HG03159 (cell line): ENCODE results near the gene F12.

Source experiments
- ATAC-seq: cut with Tn5 transposase; IDR thresholded peaks from one replicate; pipeline ENCODE4 v1.9.1; 2021; ENCODE audit warnings: mild to moderate bottlenecking, moderate library complexity; ENCODE audit not compliant: unreplicated experiment

F12 gene

DNA sequence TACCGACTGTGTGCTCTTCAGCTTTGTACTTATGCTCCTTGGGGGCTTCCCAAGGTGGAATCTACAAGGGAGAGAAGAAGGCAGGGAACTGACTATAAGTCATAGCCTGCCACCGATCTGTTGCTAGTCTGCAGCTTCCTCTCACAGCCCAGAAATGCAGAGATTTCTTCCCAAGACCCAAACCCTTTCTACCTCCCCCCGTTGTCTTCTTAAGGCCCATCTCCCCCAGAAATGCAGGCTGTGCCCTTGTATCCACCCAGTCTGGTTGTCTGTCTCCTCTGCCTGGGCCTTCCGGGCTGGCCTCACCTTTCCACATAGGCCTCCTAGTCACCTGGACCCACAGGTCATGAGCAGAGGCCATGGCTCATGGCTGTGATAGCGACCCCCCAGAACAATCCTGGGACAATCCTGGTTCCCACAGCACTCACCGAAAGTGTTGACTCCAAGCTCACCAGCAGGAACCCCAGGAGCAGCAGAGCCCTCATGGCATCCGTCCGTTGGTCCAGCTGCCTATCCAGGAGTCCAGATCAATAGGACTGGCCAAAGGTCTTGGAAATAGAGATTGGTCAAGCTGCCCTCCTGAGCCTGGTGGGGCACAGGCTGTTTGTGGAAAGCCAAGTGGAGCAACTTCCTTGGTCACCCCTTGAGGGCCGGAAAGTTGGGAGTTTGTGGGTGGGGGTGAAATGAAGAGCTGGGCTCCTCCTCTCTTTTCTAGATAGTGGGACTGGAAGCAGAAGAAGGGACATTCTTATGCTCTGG lies at the start of gene F12:
Gene F12 (minus strand): TSS at position 522 of the 759 bp plus-strand sequence. CDS start 37 bp downstream, at position 485.
- no peak for ATAC-seq

DNA sequence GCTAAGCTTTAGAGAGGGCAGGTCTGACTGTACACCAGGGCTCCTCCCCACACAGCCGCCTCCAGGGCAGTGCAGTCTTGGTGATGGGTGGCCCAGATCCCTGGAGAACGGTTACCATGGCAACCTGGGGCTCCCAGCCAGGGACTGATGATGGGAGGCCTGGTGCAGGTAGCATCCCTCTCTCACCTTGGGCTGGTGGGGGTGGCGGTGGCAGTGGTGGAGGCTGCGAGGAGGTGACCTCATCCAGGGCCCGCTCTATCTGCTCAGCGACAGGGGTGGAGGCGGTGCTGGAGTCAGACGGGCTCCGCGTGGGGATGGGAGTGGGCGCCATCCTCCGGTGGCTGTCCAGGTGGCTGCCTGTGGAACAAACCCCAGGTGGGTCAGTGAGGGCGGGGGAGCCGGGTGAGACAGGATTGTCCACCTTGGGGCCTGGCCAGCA lies 49.6 kb upstream of the F12 start:
- no peak for ATAC-seq

DNA sequence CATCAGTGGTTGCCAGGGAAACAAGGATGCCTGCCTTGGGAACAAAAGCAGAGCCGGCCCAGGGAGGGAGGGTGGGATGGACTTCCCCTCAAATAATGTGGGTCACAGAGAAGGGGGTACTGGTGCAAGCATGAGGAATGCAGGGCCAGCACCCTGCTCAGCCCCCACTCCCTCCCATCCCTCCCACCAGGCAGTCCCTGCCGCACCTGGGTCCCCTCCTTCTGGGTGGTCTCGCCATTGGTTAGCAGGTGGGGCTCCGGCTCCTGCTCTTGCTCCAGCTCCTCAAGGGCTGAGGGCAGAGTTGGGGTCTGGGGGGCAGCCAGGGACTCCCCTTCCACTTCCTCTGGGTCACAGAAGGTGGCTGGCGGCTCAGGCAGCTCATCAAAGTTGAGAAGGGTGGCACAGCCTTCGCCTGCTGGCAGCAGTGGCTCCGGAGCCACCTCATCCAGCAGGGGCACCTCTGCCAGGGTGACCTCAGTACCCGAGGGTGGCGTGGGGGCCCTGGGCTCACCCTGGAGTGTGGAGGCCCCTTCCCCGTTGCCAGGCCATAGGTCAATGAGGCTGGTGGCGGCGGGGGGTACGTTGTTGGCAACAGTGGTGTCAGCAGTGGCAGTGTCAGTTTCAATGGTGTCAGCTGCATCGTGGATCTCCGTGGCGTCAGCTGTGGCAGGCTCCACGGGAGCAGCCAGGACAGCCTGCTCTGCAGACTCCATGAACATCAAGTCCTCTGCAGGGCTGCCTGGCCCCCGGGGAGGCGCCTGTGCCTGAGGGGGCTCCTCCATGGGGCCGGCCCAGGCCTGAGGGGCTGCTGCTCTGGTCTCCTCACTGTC lies 48.7 kb upstream of the F12 start:
- ATAC-seq = no peak

DNA sequence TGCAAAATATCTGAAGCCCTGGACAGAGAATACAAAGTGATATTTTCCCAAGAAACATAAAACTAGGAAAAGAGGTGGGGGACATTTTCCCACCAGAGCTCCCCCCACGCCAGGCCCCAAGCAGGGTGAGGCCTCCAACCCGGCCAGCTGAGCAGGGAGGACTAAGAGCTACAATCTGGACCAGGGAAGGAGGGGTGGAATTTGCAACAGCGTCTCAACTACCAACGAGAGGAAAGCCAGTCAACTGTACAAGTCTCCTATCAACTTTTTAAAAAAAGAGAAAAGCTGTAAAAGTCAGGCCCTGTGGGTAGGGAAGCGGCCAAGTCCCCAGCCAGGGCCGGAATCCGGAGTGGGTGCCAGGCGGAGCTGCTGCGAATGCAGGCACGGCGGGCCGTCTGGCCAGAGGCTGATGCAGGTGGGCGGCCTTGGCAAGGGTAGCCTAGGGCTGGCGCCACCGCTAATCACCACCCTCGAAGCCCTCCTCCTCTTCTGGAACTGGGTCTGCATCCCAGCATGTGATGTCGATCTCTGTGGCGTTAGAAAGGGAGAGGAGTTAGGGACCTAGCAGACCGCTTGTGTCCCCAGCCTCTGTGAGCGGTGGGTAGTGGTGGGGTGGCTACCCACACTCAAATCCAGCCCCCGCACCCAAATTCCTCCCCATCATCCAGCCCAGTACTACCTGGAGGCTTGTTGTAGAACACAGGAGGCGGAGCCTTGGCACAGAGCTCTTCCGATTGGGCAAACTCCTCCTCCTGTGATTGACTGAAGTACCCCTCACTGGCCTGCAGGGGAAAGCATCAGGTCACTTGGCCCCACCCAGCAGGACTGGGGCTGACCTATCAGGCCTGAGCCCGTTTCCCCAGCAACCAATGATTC lies 47.9 kb upstream of the F12 start:
- peak; percentile 43 for ATAC-seq

DNA sequence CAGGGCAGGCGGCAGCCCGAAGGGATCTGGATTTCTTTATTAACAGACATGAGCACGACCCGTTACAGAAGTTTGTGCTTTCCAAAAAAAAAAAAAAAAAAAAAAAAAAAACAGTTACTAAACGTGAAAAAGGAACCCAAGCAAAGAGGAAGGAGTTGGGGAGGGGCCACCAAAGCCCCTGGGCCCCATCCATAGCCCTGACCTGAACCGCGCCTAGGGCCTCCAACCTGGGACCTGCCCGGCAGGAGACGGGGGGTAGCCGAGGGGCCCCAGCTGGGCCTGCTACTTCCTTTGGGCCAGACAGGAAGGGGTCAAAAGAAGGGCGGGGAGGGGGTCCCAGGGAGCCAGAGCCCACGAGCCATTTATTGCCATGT lies 47.2 kb upstream of the F12 start:
- no peak for ATAC-seq

DNA sequence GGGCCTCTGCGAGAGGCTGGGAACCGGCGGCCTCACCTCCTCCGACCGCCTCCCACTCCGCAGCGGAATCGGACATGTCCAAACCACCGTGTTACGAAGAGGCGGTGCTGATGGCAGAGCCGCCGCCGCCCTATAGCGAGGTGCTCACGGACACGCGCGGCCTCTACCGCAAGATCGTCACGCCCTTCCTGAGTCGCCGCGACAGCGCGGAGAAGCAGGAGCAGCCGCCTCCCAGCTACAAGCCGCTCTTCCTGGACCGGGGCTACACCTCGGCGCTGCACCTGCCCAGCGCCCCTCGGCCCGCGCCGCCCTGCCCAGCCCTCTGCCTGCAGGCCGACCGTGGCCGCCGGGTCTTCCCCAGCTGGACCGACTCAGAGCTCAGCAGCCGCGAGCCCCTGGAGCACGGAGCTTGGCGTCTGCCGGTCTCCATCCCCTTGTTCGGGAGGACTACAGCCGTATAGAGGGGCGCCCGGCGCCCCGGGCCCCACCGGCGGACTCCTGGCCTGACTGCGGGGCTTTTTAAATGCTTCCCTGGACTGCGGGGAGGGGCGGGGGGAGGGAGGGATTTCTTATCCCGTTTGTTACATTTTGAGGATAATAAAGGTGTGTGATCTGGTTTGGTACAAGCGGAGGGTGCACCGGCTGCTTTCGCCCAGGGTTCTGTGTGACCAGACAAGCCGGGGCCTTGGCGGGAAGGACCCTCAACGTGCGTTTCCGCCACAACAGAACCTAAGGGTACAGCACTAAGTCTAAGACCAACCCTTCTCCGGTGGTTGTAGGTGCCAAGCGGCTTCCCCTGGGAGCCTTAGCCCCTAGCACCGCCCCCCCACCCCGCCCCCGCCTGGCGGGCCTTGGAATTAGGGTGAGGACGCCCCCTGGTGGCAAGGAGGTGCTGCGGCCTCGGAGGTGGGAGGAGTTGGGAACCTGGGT lies 46.6 kb upstream of the F12 start:
- ATAC-seq = peak; percentile 19

DNA sequence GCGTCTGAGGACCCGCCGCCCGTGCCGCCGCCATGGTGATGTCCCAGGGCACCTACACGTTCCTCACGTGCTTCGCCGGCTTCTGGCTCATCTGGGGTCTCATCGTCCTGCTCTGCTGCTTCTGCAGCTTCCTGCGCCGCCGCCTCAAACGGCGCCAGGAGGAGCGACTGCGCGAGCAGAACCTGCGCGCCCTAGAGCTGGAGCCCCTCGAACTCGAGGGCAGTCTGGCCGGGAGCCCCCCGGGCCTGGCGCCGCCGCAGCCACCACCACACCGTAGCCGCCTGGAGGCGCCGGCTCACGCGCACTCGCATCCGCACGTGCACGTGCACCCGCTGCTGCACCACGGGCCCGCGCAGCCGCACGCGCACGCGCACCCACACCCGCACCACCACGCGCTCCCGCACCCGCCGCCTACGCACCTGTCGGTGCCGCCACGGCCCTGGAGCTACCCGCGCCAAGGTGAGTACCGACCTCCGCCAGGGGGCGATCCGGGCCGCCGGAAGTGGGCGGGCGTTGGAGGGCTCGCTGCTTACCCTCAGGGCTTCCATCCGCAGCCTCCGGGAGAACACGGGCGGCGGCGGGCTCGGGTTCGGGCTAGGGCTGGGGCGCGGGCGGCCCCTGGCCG lies 45.8 kb upstream of the F12 start:
- ATAC-seq = peak; percentile 43

DNA sequence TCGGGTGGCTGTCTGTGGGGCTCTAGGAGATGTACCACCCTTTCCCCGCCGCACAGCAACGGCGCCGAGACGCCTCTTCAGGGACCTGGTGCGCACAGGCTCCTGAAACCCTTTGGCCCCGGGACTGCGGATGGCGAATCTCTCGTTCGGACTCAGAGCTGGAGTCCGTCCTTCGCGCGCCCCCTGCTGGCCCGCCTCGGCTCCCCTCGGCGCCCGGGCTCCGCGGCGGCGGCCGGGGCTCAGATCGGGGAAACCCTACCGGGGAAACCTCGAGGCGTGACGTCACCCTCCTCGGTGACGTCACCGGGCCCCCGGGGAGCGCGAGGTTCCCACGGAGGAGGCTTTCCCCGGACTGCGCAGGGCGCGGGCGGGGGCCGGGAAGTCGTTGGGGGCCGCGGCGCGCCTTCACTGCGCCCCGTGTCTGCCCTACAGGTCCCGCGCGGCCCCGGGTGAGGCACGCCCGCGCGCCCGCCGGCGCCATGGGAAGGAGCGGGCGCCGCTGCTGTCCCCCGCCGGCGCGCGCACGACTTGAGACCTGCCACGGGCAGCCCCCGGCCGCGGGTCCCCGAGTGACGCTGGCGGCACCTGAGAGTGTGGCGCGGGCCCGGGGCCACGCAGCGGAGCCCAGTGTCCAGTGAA lies 45.2 kb upstream of the F12 start:
- ATAC-seq = peak; percentile 42

DNA sequence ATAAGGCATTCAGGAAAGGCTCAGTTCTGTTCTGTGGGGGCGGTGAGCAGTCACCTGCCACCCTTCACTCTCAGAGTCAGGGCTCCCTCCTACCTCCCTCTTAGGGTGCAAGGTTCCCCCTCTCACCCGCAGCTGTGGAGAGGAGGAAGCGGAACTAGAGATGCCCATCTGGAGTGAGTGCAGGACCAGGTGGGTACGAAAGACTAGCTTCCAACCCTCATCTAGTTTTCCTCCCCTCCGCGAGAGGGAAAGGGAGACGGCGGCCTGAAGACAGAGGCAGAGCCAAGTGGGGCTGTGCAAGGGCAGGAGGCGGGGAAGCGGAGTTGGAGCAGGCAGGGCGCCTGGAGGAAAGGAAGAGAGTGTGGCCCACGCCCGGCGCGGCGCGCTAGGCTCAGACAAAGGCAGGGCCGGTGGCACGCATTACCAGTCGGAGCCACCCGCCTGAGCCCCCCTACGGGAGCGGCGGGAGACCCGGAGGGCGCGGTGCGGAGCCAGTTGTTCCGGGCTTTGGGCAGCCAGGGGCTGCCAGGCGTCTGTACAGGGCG lies 44.6 kb upstream of the F12 start:
- ATAC-seq = peak; percentile 3

DNA sequence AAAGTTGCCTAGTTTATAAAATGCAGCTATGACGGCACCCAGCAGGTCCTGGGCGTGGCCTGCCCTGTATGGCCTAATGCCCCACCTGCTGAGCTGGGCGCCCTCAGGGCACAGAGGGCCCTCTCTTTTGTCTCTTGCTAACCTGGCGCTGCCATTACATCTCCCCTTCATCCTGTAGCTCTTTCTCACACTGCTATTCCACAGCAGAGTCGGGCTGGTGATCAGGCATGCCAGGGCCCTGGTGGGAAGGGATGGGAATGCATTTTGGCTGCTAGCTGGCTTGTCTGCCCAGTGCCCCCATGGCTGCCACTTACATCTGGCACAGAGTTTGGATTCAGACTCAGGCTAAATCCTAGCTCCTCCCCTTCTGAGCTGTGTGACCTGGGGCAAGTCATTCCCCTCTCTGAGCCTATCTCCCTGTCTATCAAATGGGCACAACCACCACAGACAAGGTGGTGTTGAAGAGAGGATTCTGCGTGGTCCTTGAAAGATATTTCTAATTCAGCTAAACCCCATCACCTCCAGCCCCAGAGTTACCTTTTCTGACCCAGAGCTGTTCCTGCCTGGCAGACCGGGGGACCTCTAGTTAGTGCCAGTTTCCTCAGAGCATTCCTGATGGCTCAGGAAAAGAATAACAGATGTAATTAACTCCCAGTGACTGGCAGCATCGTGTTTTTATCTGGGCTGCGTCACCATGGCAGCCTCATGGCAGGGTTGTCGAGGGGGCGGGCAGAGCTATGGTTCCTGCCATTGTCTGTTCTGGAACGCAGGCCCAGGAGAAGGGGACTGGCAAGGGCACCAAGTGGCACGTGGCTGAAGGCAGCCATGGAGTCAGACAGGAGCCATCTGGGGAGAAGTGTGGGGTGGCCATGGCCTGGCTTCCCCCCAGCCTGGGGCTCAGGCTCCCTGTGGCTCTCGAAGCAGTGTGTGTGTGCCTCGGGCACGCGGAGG lies 43.6 kb upstream of the F12 start:
- no peak for ATAC-seq

DNA sequence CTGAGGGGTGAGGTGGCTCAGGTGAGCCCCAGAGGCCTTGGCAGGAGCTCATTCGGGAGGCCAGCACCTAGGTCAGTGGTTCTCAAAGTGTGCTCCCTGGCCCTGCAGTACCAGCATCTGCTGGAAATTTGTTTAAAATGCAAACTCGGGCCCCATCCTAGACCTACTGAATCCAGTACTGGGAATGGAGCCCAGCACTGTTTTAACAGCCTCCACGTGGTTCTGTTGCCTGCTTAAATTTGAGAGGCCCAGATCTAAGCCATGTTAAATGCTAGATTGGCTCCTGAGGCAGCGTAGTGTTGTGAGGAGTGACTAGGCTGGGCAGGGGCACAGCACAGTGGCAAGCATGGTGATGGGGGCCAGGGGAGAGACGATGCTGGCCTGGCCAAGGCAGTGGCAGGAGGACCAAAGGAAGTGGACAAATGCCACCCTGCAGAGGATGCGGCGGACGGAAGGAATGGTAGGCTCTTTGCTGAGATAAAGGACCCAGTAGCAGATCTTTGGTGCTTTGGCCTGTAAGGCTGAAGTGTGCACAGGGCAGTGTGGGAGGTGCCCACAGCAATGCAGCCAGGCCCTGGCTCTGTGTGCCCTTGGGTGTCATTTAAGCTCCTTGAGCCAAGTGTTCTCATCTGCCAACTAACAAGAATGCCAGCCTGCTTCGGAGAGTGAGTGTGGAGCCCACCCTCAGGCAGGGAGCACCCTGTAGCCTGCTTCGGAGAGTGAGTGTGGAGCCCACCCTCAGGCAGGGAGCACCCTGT lies 41.5 kb upstream of the F12 start:
- no peak for ATAC-seq

DNA sequence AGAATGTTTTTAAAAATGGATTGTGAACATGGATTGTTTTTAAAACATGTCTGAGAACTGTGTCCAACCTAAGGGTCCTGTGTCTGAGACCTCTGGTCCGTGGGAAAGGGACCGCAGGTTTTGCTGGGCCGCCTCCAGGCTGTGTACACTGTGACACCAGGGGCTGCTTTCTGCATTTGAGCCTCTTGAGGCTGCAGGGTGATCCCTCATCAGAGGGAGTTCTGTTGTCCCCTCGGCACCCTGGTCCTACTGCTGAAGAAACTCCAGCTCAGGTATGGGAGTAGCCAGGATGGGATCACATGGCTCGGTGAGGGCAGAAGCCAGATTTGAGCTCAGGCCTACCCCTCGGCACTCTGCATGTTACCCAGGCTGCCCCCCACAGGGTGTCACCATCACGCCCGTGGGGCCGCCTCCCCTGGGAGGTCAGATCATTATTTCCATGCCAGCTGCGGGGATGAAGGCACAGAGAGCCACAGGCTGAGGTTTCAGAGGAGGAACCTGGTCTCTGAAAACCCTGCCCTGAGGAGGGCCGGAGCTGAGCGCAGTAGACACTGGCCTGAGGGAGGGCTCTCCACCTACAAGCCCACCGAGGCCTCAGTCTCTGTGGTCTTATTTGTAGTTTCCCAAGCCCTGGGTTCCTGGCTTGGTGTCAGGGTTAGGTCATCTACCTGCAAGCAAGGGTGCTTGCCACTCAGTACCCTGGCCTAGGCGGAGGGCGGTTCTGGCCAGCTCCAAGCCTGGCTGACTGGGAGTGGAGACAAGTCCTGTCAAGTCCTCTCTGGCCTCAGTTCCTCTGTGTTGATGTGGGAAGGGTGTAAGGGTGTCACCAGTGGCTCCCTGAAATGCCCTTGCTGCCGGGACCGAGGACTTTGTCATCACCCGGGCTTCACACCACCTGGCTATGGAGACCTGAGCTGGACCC lies 40.0 kb upstream of the F12 start:
- no peak for ATAC-seq

DNA sequence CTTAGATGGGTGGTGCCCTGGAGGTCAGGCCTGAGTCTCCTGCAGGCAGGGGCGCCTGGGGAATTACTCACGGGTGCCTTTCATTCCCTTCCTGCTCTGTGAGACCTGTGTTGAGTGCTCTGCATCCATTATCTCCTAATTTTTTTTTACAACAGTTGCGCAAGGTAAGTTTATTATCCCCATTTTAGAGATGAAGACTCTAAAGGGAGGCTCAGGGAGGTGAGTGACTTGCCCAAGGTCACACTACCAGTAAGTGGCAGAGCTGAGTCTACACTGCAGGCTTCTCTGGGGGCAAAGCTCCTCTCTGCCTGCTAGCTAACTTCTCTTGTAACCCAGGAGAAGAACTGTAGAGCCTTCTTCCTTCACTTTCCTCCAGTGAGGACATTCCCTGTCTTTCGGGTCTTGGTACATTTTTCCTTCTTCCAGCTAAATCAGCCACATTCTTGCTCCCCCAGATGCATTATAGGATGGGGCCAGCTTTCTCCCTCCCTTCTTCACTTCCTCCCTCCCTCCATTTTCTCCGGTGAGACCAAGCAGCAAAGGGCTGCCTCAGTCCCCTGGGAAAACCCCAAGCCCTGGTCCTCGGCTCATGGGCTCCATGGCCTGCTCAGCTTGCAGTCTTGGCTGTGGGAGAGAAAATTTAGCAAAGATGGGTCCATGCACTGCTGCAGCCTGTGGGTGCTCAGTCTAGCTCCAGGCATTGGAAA lies 39.0 kb upstream of the F12 start:
- ATAC-seq = no peak

DNA sequence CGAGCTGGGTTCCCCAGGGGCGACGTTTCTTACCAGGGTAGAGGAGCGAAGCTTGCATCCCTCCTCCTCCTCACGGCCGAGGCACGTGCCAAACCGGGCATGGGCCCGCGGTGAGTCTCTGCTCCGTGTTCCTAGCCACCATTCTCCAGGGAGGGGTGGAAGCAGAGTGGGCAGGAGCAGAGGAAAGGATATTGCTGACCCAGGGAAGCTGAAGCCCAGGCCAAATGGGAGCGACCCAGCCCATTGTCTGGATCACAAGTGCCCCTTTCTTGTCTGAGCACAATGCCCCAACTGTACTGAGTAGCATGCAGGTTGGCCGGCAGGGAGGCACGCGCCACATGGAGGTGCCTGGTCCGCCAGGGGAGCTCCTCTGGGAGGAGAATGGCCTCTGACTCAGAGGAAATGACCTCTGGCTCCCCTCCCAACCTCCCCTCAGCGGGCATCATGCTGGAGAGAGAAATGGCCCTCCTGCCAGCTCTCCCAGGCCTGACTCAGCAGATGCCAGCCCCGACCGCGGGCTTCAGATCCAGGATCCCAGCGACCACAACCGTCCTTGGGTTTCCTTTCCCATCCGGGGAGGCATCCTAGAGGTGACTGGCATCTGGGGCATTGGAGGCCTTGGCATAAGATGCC lies 38.4 kb upstream of the F12 start:
- ATAC-seq = no peak

DNA sequence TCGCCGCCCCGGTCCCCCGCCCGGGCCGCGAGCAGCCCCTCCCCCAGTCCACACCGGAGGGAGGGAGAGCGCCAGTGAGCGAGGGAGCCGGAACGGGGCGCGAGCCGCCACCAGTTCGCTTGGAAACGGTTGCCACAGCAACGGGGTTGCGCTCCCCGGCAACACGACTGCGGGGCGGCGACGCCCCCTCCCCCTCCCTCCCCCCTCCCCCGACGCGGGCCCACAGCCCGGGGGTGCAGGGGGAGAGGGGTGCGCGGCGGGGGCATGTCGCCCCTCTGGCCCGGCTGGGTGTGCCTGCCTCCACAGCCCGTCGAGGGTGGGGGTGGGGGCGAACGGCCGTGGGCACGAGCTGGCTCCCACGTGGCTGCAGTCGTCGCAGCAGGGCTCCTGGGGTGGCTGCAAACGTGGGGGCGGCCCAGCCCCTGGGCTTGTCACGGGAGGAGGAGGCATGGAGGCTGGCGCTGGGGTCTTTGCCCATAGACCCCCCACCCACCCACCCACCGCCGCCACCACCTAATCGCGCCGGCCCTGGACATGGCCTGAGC lies 37.8 kb upstream of the F12 start:
- ATAC-seq = peak; percentile 38
